ENCODE measurements around the gene C19orf81.

The C19orf81 gene

DNA sequence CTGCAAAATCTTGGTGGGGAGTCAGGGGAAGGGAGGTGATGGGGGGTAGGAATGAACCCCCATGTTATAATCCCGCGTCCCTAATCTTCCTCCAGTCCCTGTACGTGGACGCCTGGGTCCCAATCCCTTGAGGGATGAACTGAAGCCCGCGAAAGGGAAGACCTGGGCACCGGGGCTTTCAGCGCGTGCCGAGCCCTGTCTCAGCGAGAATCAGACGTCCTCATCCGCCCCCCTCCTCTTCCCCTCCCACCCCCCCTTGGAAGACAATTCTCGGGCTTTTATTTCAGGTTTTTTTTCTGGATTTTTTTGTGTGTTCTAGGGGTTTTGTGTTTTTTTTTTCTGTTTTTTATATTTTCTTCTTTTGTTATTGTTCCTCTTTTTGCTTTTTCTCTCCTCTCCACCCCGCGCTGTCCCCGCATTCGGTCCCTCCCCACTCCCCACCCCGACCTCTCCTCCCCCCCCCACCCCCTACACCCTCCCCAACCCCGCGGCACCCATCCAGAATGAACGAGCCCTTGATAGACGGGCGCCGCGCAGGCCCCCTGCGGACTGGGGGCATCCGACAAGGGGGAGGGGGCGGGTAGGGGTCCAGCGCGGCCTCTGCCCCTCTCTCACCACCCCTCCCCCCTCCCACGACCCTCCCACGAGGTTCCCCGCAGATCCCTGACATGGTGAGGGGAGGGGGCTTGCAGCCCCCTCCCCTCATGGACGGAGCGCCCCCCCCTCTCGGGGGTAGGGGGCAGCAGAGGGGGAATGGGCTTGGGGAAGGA, 10.3 kb downstream of the C19orf81 start:
- no peak for DNase-seq

GRCh38 chr19:50660088-50660366, 10.8 kb downstream of the C19orf81 start:
- DNase-seq = no peak

- no peak for DNase-seq
Measured at GRCh38 chr19:50661023-50661422, 11.8 kb downstream of the C19orf81 start.

- no peak for DNase-seq
Measured at GRCh38 chr19:50661766-50662650, 12.8 kb downstream of the C19orf81 start.

DNA sequence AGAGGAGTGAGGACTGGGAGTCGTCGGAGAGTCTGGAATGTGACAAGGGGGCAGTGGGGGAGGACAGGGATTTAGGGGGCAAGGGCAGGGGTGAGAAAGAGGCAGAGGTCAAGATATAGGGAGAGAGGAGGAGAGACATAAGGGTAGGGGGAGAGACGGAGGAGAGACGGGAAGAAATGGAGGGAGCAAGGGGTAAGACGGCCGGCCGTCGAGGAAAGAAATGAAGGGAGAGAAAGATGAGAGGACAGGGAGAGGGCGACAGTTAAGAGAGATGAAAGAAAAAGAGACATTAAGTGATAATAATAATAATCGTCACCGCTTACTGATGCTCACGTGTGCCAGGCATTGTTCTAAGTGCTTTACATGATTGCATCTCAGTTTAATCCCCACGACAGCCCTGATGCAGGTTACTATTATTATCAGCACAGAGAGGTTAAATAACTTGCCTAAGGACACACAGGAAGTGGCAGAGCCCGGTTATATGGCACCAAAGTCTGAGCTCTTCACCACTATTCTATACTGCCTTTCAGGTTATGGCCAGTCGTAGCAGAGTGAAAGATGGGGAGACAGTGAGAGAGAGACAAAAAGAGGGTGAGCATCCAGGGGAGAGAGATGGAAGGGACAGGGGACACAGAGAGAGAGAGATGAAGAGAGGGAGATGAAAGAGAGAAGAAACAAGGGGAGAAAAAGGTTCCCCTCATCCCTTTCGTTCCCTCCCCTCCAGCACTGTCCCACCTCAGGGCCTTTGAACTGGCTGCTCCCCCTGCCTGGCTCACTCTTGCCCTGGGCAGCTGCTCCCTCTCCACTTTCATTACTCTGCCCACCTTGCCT, 13.6 kb downstream of the C19orf81 start:
- DNase-seq = no peak

- no peak for DNase-seq
Measured at GRCh38 chr19:50663482-50663790, 14.2 kb downstream of the C19orf81 start.

- DNase-seq = no peak
Measured at GRCh38 chr19:50664204-50664603, 15.0 kb downstream of the C19orf81 start.

DNA sequence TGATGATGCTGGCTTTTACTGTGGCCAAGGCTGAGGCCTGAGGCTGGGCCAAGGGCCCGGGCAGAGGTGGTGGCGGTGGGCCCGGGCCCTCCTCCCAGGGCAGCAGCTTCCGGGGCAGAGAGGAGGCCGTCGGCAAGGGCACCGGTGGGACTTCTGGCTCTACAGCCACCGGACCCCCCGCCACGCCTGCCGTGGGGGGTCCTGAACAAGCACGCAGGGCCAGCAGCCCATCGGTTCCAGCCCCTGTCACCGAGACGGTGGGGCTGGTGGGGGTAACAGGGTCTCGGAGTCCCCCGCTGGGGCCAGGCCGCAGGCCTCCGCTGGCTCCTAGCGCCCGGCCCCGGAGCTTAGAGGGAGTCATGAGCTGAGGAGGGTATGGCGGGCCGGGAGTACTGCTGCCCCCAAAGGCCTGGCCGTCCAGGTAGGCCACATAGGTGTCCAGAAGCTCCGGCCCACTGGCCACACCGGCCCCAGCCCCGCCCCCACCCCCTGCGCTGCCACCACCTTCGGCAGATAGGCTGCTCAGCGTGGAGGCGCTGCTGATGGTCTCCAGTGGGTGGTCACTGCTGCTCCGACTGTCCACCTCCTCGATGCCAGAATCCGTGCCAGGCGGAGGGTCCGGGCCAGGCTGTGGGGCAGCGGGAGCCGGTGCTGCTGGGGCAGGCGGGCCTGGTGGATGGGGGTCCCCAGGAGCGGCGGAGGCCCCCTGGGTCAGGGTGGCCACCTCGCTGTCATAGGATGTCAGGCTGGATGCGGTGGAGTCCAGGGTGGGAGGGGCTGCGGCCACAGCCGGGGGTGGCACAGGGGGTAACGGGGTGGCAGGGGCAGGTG, 17.3 kb downstream of the C19orf81 start:
- DNase-seq = no peak

- no peak for DNase-seq
Measured at GRCh38 chr19:50667177-50667758, 18.0 kb downstream of the C19orf81 start.

DNA sequence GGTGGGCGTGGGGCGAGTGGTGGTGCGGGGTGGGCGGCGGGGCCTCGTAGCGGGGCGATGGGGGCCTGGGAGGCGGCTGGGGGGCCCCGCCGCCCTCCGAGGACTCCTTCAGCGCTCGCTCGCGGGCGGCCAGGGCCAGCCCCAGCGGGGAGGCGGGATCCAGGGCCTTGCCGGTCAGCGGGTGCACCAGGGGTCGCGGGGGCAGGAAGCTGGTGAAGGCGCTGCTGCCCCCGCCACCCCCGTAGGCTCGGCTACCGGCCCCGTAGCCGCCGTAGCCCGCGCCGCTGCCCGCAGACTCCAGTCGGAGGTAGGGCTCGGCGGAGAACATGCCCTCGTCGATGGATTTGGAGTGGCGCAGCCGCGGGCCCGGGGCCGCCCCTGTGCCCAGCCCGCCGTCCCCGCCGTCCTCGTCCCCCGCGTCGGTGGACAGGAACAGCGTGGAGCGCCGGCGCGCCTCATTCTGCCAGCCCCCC, 18.6 kb downstream of the C19orf81 start:
- no peak for DNase-seq

DNA sequence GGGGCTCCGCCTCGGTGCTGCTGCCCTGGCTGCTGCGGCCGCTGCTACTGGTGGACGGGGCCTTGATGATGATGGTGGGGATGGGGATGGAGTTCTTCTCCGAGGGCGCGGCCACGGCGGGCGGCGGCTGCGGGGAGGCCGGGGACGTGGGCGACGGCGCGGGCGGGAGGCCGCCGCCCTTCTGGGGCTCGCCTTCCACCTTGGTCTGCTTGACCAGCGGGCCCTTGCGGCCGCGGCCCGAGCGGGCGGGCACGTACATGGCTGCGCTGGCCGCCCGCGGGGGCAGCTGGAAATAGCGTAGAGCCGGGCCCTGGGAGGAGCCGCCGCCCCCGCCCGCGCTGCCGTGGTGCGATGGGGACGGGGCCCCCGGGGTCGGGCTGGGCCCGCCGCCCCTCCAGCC, 19.2 kb downstream of the C19orf81 start:
- DNase-seq = no peak

DNA sequence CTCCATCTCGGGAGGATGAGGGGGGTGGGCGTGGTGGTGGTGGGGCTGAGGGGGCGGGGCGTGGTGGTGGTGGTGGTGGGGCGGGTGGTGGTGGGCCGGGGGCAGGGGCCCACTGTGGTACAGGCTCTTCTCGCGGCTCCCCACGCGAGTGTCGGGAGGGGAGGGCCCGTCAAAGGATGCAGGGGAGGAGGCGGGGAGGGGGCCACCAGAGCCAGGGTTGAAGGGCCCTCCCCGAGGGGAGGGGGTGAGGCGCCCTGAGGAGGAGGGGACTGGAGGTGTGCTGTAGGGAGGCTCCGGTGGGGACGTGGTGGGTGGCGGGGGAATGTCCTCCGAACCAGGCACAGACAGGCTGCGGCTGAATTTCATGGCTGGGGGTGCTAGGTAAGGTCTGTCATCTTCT, 19.6 kb downstream of the C19orf81 start:
- no peak for DNase-seq

GRCh38 chr19:50669302-50670101, 20.3 kb downstream of the C19orf81 start:
- DNase-seq = no peak

DNA sequence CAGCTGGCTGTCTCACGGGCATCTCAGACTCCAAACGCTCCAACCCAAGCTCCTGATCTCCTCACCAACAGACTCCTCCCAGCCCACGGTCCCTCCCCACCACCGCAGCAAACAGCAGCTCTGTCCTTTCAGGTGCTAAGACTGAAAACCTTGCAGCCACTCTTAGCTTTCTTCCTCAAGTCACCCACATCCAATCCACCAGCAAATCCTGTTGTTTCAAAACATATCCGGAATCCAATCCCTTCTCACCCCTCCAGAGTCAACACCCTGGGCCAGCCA, 20.8 kb downstream of the C19orf81 start:
- no peak for DNase-seq

DNA sequence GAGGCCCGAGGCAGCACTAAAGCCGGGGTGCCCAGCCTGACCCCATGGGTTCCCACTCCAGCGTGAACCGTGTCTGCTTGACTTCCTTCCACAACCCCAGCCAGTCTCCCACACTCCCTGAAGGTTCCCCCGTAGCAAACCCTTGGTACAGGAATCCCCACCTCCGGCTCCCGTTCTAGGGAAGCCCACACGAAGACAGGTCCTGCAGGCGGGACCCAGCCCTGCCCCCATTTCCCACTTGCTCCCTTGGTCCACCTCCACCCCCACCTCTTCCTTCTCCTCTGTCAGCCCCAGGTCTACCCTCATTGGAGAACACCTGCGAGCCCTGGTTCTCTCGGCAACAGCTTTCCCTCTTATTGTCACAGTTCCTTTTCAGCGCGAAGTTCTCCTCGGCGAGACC, 23.9 kb downstream of the C19orf81 start:
- no peak for DNase-seq

DNA sequence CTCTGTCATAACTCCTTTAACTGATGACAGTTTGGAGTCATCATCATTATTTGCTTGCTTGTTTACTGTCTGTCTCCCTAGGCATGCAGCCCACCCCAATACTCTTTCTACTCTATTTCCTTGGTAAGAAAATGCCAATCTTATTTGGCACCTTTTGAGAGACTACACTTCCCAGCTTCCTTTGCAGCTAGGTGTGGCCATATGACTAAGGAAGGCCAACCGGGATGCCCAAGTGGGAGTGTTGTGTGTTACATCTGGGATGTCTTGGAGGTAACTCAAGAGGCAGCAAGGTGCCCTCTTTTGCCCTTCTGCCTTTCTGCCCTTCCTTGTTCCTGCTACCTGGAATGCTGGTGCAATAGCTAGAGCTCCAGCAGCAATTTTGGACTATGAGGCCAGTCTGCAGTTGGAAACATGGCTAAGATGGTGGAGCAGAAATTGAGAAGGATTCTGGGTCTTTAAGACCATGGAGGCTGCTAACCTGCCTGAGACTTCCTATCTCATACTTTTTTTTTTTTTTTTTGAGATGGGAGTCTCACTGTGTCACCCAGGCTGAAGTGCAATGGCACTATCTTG, 27.5 kb downstream of the C19orf81 start:
- DNase-seq = no peak

GRCh38 chr19:50677636-50678035, 28.4 kb downstream of the C19orf81 start:
- no peak for DNase-seq

- no peak for DNase-seq
Measured at GRCh38 chr19:50678323-50678722, 29.1 kb downstream of the C19orf81 start.

DNA sequence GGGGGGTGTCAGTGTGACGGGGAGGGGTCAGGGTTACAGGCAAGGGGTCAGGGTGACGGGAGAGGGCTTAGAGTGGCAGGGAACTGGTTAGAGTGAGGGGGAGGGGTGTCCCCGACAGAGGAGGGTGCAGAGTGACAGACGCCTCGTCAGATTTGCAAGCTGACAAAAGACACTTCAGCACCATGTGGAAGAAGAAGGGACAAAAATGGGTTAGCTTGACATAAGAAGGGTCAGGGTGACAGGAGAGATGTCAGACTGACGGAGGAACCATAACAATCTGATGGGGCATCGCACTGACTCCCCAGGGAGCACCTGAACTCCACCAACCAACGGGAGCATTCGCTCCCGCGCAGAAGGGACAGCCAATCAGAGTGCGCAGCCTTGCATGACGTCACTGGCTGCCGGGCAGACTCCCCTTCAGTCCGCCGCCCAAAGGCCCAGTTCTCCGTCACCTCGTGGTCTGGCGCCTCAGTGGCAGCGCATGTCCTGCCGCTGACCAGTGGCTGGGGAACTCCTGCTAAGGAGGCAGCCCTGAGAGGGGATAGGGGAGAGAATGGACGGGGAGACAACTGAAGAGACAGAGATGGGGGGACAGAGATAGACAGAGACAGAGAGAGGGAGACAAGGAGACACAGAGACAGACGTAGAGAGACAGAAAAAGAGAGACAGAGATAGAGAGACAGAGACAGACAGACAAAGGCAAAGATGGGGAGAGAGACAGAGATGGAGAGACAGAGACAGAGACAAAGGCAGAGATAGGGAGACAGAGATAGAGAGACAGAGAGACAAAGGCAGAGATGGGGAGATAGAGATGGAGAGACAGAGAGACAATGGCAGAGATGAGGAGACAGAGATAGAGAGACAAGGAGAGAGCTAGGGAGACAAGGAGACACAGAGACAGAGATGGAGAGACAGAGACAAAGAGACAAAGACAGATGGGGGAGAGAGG, 30.2 kb downstream of the C19orf81 start:
- peak; percentile 7 for DNase-seq

Data from GOT3 (cell line).